ENCODE measurements around the gene PRRT4.

The PRRT4 gene

GRCh38 chr7:128351296-128352152 is 10.0 kb downstream of the PRRT4 start:
- no peak for DNase-seq (ENCODE audit: low read depth, low spot score)
- H3K27ac ChIP-seq: no peak overlapping the region

- H3K27ac ChIP-seq: no peak overlapping the region
- DNase-seq (ENCODE audit: low read depth, low spot score): no peak
Measured at GRCh38 chr7:128350708-128351295, 10.7 kb downstream of the PRRT4 start.

GRCh38 chr7:128349466-128349825 is 12.0 kb downstream of the PRRT4 start:
- H3K27ac ChIP-seq: no peak overlapping the region
- no peak for DNase-seq (ENCODE audit: low read depth, low spot score)

GRCh38 chr7:128347647-128348097 is 13.8 kb downstream of the PRRT4 start:
- DNase-seq (ENCODE audit: low read depth, low spot score): no peak
- no peak overlapping the region for H3K27ac ChIP-seq

- DNase-seq (ENCODE audit: low read depth, low spot score): no peak
- no peak overlapping the region for H3K27ac ChIP-seq
Measured at GRCh38 chr7:128344431-128344774, 17.1 kb downstream of the PRRT4 start.

- DNase-seq (ENCODE audit: low read depth, low spot score): peak; percentile 55
Measured at GRCh38 chr7:128343554-128344430, 17.7 kb downstream of the PRRT4 start, which contains the start of gene RBM28. RBM28 (minus strand) TSS chr7:128343908; CDS start chr7:128343793, 115 bp downstream.

GRCh38 chr7:128341733-128342132 is 19.8 kb downstream of the PRRT4 start:
- no peak for DNase-seq (ENCODE audit: low read depth, low spot score)
- H3K27ac ChIP-seq: no peak overlapping the region

More at GRCh38 chr7:128343554-128344430, 17.7 kb downstream of the PRRT4 start, which contains the start of gene RBM28:
- H3K27ac ChIP-seq: peak within 1 kb of the TSS; percentile 71

- no peak overlapping the region for H3K27ac ChIP-seq
- no peak for DNase-seq (ENCODE audit: low read depth, low spot score)
Measured at GRCh38 chr7:128335730-128336129, 25.8 kb downstream of the PRRT4 start.

GRCh38 chr7:128324368-128324680 is 37.2 kb downstream of the PRRT4 start:
- H3K27ac ChIP-seq: no peak overlapping the region

GRCh38 chr7:128323459-128324367 is 37.8 kb downstream of the PRRT4 start:
- no peak overlapping the region for H3K27ac ChIP-seq
- no peak for DNase-seq (ENCODE audit: low read depth, low spot score)

More at GRCh38 chr7:128324368-128324680, 37.2 kb downstream of the PRRT4 start:
- DNase-seq (ENCODE audit: low read depth, low spot score): no peak

GRCh38 chr7:128323040-128323439 is 38.5 kb downstream of the PRRT4 start:
- no peak overlapping the region for H3K27ac ChIP-seq
- DNase-seq (ENCODE audit: low read depth, low spot score): no peak

GRCh38 chr7:128322040-128322643 is 39.3 kb downstream of the PRRT4 start:
- peak; percentile 5 for DNase-seq (ENCODE audit: low read depth, low spot score)
- no peak overlapping the region for H3K27ac ChIP-seq

- H3K27ac ChIP-seq: no peak overlapping the region
- no peak for DNase-seq (ENCODE audit: low read depth, low spot score)
Measured at GRCh38 chr7:128321044-128321422, 40.5 kb downstream of the PRRT4 start.

GRCh38 chr7:128318691-128319090 is 42.8 kb downstream of the PRRT4 start:
- no peak overlapping the region for H3K27ac ChIP-seq
- no peak for DNase-seq (ENCODE audit: low read depth, low spot score)

- no peak overlapping the region for H3K27ac ChIP-seq
Measured at GRCh38 chr7:128311013-128311412, 50.5 kb downstream of the PRRT4 start.

GRCh38 chr7:128310499-128310898 is 51.0 kb downstream of the PRRT4 start:
- no peak for DNase-seq (ENCODE audit: low read depth, low spot score)
- no peak overlapping the region for H3K27ac ChIP-seq

More at GRCh38 chr7:128311013-128311412, 50.5 kb downstream of the PRRT4 start:
- DNase-seq (ENCODE audit: low read depth, low spot score): no peak

- no peak for DNase-seq (ENCODE audit: low read depth, low spot score)
- H3K27ac ChIP-seq: no peak overlapping the region
Measured at GRCh38 chr7:128309976-128310375, 51.5 kb downstream of the PRRT4 start.

- H3K27ac ChIP-seq: no peak overlapping the region
- DNase-seq (ENCODE audit: low read depth, low spot score): no peak
Measured at GRCh38 chr7:128309124-128309523, 52.4 kb downstream of the PRRT4 start.

- no peak for DNase-seq (ENCODE audit: low read depth, low spot score)
- no peak overlapping the region for H3K27ac ChIP-seq
Measured at GRCh38 chr7:128307061-128307460, 54.4 kb downstream of the PRRT4 start.

Data from epithelial cell of prostate (primary cell).